NCI-H2081 treated with DMSO at 0.1 percent for 48 hours (cell line): Measurements from ENCODE around the gene LYRM4.

Source experiments
- DNase-seq: peaks from one replicate; lab custom pipeline; 2025; lab: John Stamatoyannopoulos, UW

LYRM4 gene

DNA sequence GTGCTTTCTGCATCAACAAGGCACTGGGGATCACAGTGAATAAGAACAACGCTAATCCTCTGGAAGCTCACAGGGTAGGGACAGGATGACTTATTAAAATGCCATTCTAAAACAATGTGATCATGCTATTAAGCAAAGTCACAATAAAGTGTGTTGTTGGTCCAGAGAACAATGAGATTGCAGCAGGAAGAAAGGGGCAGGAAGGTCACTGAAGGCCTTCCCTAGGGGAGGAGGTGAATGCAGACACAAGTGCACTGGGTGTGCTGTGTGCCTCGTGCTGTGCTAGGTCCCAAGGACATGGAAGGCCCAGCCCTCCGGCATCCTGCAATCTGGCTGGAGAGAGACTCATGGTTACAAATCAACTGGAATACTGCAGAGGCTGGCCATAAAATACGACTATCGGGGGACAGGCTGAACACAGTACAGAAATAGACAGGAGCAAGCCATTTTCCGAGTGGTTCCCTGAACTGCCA is 55.7 kb downstream of the LYRM4 start:
- DNase-seq: no peak

- no peak for DNase-seq
Measured at GRCh38 chr6:5204376-5204775, 56.4 kb downstream of the LYRM4 start.

DNA sequence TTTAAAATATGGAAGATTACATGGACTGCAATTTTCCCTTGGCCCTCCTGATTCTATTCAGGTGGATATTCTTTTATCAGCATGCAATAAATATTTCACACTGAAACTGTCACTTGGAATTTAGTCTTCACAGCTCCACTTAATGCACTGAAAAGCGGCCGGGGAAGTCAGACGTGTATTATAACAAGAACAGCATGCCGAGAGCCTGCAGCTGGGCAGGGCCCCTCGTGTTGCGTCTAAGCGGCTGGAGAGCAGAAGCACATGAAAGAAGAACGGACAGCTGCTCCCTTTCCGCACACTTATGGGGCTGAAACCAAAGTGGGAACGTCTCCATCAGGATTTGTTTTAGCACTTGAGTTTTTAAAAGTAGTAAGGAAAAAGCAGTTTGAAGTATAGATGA is 57.2 kb downstream of the LYRM4 start:
- DNase-seq: no peak

GRCh38 chr6:5202941-5203340 is 57.8 kb downstream of the LYRM4 start:
- DNase-seq: no peak

DNA sequence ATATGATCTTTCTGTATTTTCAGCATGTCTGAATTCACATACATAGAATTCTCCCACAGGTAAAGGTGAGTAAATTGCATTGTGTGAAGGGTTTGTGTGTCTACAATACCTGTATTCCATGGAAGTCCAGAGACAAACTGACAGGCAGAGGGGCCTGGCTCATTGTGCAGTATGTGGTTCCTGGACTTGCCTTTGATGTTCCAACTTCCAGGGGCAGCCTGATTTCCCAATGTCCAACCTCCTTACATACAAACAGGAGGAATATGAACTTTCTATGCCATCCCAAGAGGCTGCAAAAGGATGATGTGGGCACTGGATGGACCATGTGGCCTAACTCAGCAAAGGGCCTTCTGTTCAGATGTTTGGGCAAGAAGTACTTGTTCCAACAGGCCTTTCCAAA is 58.5 kb downstream of the LYRM4 start:
- DNase-seq: no peak

DNA sequence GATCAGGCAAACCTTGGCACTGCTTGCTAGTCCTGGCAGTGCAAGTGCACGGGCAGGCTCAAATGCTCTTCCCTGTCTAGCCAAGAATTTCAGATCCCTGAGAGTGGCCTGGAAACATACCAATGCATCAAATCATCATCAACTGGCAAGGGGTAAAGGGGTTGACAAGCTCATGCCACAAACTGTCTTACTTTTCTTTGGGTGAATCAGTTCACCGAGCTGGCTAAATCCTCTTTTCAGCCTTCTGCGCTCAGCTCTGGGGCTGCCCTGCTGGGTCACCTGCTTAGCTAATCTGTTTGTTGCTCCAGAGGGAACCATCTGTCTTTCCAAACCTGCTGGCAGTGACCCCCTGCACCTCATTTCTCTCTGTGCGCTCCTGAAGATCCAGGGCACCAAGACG is 59.5 kb downstream of the LYRM4 start:
- DNase-seq: no peak

GRCh38 chr6:5199702-5200101 is 61.0 kb downstream of the LYRM4 start:
- no peak for DNase-seq

DNA sequence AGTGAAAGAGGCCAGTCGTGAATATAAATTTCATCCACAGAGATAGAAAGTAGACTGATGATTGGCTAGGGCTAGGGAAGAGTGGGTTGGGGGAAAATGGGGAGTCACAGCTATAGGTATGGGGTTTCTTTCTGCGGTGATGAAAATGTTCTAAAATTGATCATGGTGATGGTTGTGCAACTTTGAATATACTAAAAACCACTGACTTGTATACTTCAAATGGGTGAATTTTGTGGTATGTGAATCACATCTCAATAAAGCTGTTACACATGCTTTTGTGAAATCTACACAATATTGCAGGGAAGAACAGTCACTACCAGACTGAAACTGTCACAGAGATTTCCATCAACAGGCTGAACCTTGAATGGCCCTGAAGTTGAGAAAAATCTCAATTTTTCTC is 61.5 kb downstream of the LYRM4 start:
- no peak for DNase-seq

DNA sequence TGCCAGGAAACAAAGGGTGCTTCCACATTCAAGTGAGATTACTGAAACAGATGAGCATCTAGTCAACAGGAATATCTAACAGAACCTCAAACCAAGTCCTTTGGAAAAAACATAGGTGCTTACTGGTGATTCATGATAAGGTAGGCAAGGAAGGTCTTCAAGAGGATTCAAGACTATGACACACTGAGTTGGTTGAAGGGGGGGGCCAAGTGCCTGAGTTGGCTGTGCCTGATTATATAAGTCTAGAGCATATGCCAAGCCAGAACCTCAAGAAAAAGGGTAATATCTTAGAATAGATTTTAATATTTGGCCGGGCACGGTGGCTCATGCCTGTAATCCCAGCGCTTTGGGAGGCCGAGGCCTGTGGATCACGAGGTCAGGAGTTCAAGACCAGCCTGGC is 63.7 kb downstream of the LYRM4 start:
- DNase-seq: no peak

- DNase-seq: no peak
Measured at GRCh38 chr6:5192135-5192794, 68.5 kb downstream of the LYRM4 start.

DNA sequence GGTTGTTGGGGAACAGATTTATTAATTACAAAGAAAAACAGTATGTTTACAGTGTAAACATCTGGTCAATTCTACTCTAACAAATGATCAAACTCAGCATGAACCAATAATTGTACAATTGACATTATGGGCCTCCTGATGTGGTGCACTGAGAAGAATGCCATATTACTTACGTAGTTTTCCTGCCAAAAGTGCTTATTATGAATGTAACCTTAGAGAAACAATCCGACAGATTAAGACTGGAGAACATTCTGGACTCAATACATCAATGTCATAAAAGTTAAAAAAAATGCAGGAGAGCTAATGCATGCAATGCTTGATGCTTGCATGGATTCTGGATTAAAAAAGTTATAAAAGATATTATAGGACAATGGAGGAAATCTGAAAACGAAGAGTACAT is 69.0 kb downstream of the LYRM4 start:
- no peak for DNase-seq

- DNase-seq: no peak
Measured at GRCh38 chr6:5191222-5191621, 69.5 kb downstream of the LYRM4 start.

DNA sequence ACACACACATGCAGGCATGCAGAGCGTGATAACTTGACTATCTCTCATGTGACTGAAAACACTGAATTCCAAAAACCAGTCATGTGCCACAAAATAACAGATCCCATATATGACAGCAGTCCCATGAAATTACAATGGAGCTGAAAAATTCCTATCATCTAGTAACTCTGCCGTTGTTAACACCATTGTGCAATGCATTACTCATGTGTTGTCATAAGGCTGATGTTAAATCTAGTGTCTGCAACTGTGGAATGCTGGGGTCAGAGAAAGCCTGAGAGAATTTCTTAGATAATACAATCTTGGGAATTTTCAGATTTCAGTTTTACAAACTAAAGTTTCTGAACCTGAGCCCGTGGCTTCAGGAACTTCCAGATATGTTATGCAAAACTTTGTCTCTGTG is 70.2 kb downstream of the LYRM4 start:
- DNase-seq: no peak

GRCh38 chr6:5188646-5189045 is 72.1 kb downstream of the LYRM4 start:
- DNase-seq: no peak

- no peak for DNase-seq
Measured at GRCh38 chr6:5184878-5185277, 75.9 kb downstream of the LYRM4 start.

- DNase-seq: no peak
Measured at GRCh38 chr6:5184218-5184617, 76.5 kb downstream of the LYRM4 start.

DNA sequence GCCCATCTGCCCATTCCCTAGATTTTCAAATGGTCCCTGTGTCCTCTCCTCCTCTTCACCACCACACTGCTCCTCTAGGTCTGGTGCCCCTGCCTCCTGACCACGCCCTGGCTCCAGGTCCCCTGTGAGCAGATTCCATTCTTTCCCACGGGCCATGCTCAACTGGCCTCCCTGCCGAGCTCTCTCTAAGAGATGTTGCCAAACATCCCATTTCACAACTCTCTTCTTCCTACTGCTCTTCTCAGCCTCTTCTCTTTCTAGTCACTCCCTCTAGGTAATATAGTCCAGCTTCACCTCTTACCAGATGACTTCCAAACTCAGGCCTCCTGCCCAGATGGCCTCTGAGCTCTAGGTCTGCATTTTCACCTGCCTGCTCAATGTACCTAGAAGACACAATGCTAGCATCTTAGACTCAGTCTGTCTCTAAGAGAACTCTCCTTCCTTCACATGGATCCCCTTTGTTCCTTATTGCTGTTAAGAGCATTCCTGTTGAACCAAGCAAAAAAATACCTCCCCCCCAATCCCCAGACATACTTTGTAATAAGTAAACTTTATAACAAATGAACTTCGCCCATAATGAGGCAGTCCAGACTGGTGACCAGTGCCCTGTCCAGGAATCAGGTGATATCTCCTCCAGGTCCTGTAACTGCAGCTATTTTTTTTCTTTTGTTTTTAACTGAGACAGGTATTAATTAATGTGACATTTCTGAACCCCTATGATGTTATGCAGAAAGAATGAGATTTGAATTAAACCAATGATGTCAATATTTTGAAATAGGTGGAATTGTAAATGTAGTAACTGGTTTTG is 79.0 kb downstream of the LYRM4 start:
- no peak for DNase-seq

- no peak for DNase-seq
Measured at GRCh38 chr6:5180636-5181035, 80.1 kb downstream of the LYRM4 start.

GRCh38 chr6:5179917-5180316 is 80.8 kb downstream of the LYRM4 start:
- DNase-seq: no peak

GRCh38 chr6:5178806-5179205 is 81.9 kb downstream of the LYRM4 start:
- DNase-seq: no peak

DNA sequence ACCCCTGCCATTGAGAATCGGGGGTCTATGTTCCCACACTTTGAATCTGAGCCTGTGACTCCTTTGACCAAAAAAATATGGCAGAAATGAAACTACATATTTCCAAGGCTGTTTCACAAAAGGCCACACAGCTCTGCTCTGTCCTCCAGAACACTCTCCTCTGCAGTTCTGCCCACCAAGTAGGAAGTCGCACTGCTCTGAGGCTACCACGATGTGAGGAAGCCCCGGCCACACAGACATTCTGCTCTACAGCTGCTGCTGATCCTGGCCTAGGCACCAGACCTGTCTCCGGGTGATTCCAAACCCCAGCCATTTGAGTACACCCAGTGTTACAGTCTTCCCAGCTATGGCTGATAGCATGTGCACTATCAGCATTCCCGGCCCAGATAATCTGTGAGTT is 85.1 kb downstream of the LYRM4 start:
- no peak for DNase-seq

- no peak for DNase-seq
Measured at GRCh38 chr6:5174756-5175549, 85.8 kb downstream of the LYRM4 start.

DNA sequence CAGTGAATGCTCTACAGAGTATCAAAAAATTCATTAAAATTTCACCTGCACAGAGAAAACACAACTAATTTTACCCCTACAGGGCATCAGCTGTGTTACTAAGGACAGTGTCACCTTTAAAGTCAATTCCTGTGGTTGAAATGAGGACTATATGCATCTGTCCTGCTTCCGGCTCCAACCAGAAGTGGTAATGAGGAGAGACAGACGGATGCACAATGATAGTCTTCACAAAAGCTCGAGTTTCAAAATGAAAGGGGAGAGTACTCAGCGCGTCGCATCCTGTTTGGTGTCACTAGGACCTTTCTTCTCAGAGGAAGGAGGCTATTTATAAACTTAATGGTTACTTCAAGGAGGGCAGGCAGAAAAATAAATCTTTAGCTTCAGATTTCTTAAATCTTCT is 86.5 kb downstream of the LYRM4 start:
- DNase-seq: no peak
